OCI-LY3 (cell line): ENCODE results near the gene RPS6KA4.

Experiments used
- H2AFZ ChIP-seq: fragments of 200-600, 300-600 bp; shearing (Covaris generic); 2 replicates; pipeline ENCODE4 v1.6.0; 2014; ENCODE audit warnings: antibody characterized with exemption, low read depth, low read length
- H3K27ac ChIP-seq: fragments of 200-600, 300-600 bp; sonication (generic); 2 replicates; pipeline ENCODE4 v1.5.1; 2014; ENCODE audit warnings: mild to moderate bottlenecking, low read length, moderate library complexity, mixed read lengths
- H3K27me3 ChIP-seq: fragments of 200-600, 300-600 bp; sonication (generic); 2 replicates; pipeline ENCODE4 v1.6.1; 2014; ENCODE audit warnings: low read depth, low read length, mixed read lengths
- H3K36me3 ChIP-seq: fragments of 200-600, 300-600 bp; sonication (generic); replicated peaks from 2 replicates; pipeline ENCODE3; 2014; ENCODE audit warnings: low read depth, low read length, mixed read lengths
- H3K4me1 ChIP-seq: fragments of 300-600, 200-600 bp; sonication (generic); 2 replicates; pipeline ENCODE4 v1.6.1; 2014; ENCODE audit warnings: low read length, mixed read lengths
- H3K4me2 ChIP-seq: fragments of 200-600, 300-600 bp; sonication (generic); 2 replicates; pipeline ENCODE4 v1.6.1; 2014; ENCODE audit warnings: low read length, mixed read lengths
- H3K4me3 ChIP-seq: fragments of 300-600, 200-600 bp; sonication (generic); 2 replicates; pipeline ENCODE4 v1.5.1; 2014; ENCODE audit warnings: antibody characterized with exemption, mild to moderate bottlenecking, low read length, moderate library complexity
- H3K79me2 ChIP-seq: fragments of 300-600, 200-600 bp; shearing (Covaris generic); 2 replicates; pipeline ENCODE4 v1.6.1; 2014; ENCODE audit warnings: mild to moderate bottlenecking, low read length, mixed read lengths
- H3K9ac ChIP-seq: fragments of 300-600, 200-600 bp; shearing (Covaris generic); 2 replicates; pipeline ENCODE4 v1.6.0; 2014; ENCODE audit warnings: mild to moderate bottlenecking, low read length, moderate library complexity
- H3K9me3 ChIP-seq: fragments of 200-600, 300-600 bp; shearing (Covaris generic); 2 replicates; pipeline ENCODE4 v1.6.1; 2014; ENCODE audit warnings: low read length, mixed read lengths; ENCODE audit not compliant: insufficient read depth
- H4K20me1 ChIP-seq: fragments of 200-600, 300-600 bp; sonication (generic); 2 replicates; pipeline ENCODE4 v1.6.1; 2016; ENCODE audit warnings: low read length, mixed read lengths; ENCODE audit not compliant: insufficient read depth
- CTCF ChIP-seq: fragments of 200-600, 300-600 bp; sonication (generic); IDR thresholded peaks from 2 replicates; pipeline ENCODE4 v1.5.1; 2014; ENCODE audit warnings: antibody characterized with exemption, low read length, low read depth
- EZH2phosphoT487 ChIP-seq: fragments of 200-600 bp; shearing (Covaris generic); IDR thresholded peaks from 2 replicates; pipeline ENCODE4 v1.6.1; 2018; ENCODE audit warnings: antibody characterized with exemption, mixed run types, low read depth

Gene RPS6KA4

GRCh38 chr11:64355078-64355940, 3.7 kb upstream of the RPS6KA4 start:
- H3K9me3 ChIP-seq, result no peaks in the 10 kb centered on the region
- no peaks in the 10 kb centered on the region for H4K20me1 ChIP-seq
- H3K27me3 ChIP-seq, result no peaks in the 10 kb centered on the region
- peaks cover 30% of the 10 kb centered on the region for H3K4me1 ChIP-seq
- H3K36me3 ChIP-seq, result peaks cover 25% of the 10 kb centered on the region
- no peak overlapping the region for H3K4me3 ChIP-seq
- no peak overlapping the region for H3K9ac ChIP-seq
- H3K27ac ChIP-seq, result 0 out of 2 replicates have a peak overlapping the region, but pooled peaks have one; percentile 11
- no peak for TF ChIP-seq EZH2phosphoT487
- peak; percentile 90 for TF ChIP-seq CTCF
- no peak overlapping the region for H2AFZ ChIP-seq
- H3K4me2 ChIP-seq, result peak overlapping the region; percentile 18
- peaks cover 7% of the 10 kb centered on the region for H3K79me2 ChIP-seq

- no peak overlapping the region for H2AFZ ChIP-seq
- H3K27ac ChIP-seq, result no peak overlapping the region
- no peaks in the 10 kb centered on the region for H3K9me3 ChIP-seq
- peaks cover 25% of the 10 kb centered on the region for H3K36me3 ChIP-seq
- H3K4me1 ChIP-seq, result peaks cover 45% of the 10 kb centered on the region
- H3K4me3 ChIP-seq, result no peak overlapping the region
- H3K4me2 ChIP-seq, result no peak overlapping the region
- peak; percentile 74 for TF ChIP-seq CTCF
- no peak for TF ChIP-seq EZH2phosphoT487
- peaks cover 7% of the 10 kb centered on the region for H3K79me2 ChIP-seq
- no peaks in the 10 kb centered on the region for H3K27me3 ChIP-seq
- H4K20me1 ChIP-seq, result no peaks in the 10 kb centered on the region
- no peak overlapping the region for H3K9ac ChIP-seq
Measured at GRCh38 chr11:64356498-64357411, 2.2 kb upstream of the RPS6KA4 start.

GRCh38 chr11:64357446-64357845, 1.5 kb upstream of the RPS6KA4 start:
- TF ChIP-seq EZH2phosphoT487 (no peak), CTCF (no peak)
- no peaks in the 10 kb centered on the region for H4K20me1 ChIP-seq
- no peak overlapping the region for H3K27ac ChIP-seq
- peaks cover 7% of the 10 kb centered on the region for H3K79me2 ChIP-seq
- no peak overlapping the region for H2AFZ ChIP-seq
- H3K27me3 ChIP-seq, result no peaks in the 10 kb centered on the region
- peaks cover 27% of the 10 kb centered on the region for H3K36me3 ChIP-seq
- H3K9me3 ChIP-seq, result no peaks in the 10 kb centered on the region
- no peak overlapping the region for H3K4me2 ChIP-seq
- peaks cover 51% of the 10 kb centered on the region for H3K4me1 ChIP-seq
- no peak overlapping the region for H3K4me3 ChIP-seq
- no peak overlapping the region for H3K9ac ChIP-seq
